Liver (tissue), 3 donors: Measurements from ENCODE around the gene KIF23.

Experiments used
- ATF3 ChIP-seq: IDR thresholded peaks from 2 replicates; pipeline ENCODE4 v1.6.1; 2016; ENCODE audit warnings: antibody characterized with exemption
- CTCF ChIP-seq: fragments of 150-350 bp; IDR thresholded peaks from 2 replicates; pipeline ENCODE4 v1.5.1; 2017; ENCODE audit warnings: improper control_type of control experiment, low read depth, low read length; ENCODE audit not compliant: missing input control
- FOXA1 ChIP-seq: IDR thresholded peaks from 2 replicates; pipeline ENCODE4 v1.6.1; 2016; ENCODE audit warnings: antibody characterized with exemption
- HNF4A ChIP-seq, 2 donors: conservative IDR thresholded peaks; 2 replicates each; pipeline ENCODE4 v1.6.1; 2016; ENCODE audit warnings: antibody characterized with exemption in 2 of 2, mild to moderate bottlenecking in 2 of 2
- JUND ChIP-seq, 2 donors: IDR thresholded peaks; 2 replicates each; pipeline ENCODE4 v1.6.1; 2016; ENCODE audit warnings: antibody characterized with exemption in 2 of 2
- RXRA ChIP-seq, 2 donors: IDR thresholded peaks; 2 replicates each; pipeline ENCODE4 v1.6.1; 2017 to 2018; ENCODE audit warnings: antibody characterized with exemption in 2 of 2, mild to moderate bottlenecking in 1 of 2
- TF ChIP-seq, protein P1 (sequence below): IDR thresholded peaks from 2 replicates; pipeline ENCODE4 v1.6.1; 2016; ENCODE audit warnings: antibody characterized with exemption
- donor health status: healthy.
- donor health status: healthy.

DNA sequence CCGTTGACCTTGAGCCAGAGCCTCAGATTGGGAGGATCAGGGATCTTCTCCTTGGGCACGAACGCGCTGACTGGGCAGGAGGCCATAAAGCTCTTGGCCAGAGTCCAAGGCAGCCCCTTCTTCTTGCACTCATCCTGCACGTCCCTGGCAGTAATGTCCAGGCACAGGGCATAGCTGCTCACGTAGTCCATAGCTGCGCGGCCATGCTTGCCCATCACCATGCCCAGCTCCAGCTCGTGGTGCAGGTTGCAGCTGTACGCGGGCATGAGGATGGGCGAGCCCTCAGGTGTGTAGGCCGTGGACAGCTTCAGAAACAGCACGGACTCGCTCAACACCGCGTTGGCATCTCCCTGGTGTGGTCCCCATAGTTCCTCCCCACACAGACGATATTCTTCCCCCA, 20.5 kb downstream of the KIF23 start:
- TF ChIP-seq CTCF (no peak), HNF4A (conservative IDR thresholded peaks at IDR 0.05) (no peak), JUND (IDR thresholded peaks at IDR 0.05) (no peak), ATF3 (no peak), FOXA1 (no peak), RXRA (IDR thresholded peaks at IDR 0.05) (no peak)
- TF ChIP-seq, protein P1, sequence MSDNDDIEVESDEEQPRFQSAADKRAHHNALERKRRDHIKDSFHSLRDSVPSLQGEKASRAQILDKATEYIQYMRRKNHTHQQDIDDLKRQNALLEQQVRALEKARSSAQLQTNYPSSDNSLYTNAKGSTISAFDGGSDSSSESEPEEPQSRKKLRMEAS: no peak
